ENCODE data around the gene SSMEM1. TPM values are rescaled to one million over a fixed set of nuclear protein-coding genes. Genes with fewer than 3 reads are reported as not detected.

The SSMEM1 gene
- total and polyA plus RNA-seq, 5 experiments from 2014 or later: not detected

DNA sequence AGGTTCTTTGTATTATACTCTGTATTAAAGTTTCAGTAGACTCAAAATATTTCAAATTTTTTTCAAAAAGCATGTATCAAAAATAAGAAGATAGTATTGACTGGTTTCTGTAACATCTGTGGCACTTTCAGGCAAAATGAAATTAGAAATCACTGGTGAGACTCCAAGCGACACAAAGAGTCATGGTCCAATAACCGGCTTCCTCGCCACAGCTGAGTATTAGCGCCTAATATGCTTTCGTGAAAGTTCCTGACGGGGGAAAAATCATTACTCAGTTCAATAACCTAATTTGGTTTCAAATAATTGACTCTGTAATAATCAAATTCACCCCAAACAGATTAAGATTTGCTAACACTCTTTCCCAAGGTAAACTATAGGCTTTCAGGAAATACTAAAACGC lies 15.9 kb upstream of the SSMEM1 start:
- H3K4me3 Mint-ChIP-seq: no peak overlapping the region
- peaks cover 0 to 9% (median 4%) of the 10 kb centered on the region in 4 donors for H3K4me1 Mint-ChIP-seq
- H3K9me3 Mint-ChIP-seq: no peaks in the 10 kb centered on the region
- peaks cover 0 to 77% (median 18%) of the 10 kb centered on the region in 3 donors for H3K36me3 Mint-ChIP-seq
- DNase-seq (no peak), ATAC-seq (no peak)
- no peak overlapping the region for H3K27ac Mint-ChIP-seq
- no peaks in the 10 kb centered on the region for H3K27me3 Mint-ChIP-seq
- POLR2A ChIA-PET: interaction anchor here (2.4 kb wide), 1 partner anchor 13 kb away, joined by 8 read pairs; the partner anchor contains the start of gene TMEM209

DNA sequence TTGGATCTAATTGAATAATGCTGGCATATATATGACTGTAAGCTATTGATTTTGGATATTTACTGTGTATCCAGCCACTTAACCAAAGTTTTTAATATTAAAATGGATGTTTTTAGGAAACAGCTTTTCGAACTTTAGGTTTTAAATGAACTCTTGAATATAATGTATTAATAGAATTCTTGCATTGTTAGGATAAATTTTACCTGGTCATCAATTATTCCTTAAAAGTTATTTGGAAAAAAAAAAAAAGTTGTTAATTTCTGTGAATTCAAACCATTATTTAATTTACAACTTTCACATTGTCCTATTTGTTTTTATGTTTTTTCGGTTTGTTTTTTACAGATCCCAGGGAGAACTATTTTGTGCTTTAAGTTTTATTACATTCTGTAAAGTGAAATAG lies 12.3 kb upstream of the SSMEM1 start:
- ATAC-seq: no peak
- peaks cover 9 to 80% (median 21%) of the 10 kb centered on the region in 3 donors for H3K36me3 Mint-ChIP-seq
- H3K4me1 Mint-ChIP-seq: peaks cover 2 to 12% (median 4%) of the 10 kb centered on the region in 4 donors
- POLR2A ChIA-PET: no interaction called here
- DNase-seq: no peak
- H3K27me3 Mint-ChIP-seq: no peaks in the 10 kb centered on the region
- H3K9me3 Mint-ChIP-seq: no peaks in the 10 kb centered on the region
- no peak overlapping the region for H3K4me3 Mint-ChIP-seq
- no peak overlapping the region for H3K27ac Mint-ChIP-seq

DNA sequence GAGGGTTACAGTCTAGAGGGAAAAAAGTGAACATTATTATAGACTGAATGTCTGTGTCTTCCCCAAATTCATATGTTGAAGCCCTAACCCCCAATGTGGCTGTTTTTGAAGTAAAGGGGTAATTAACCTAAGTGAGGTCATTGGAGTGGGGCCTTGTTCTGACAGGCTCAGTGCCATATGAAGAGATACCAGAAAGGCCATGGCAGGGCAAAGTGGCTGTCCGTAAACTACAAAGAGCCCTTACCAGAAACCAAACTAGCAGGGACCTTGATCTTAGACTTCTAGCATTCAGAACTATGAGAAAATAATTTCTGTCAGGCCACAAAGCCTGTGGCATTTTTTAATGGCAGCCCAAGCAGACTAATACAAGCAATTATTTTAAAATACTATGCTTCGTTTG lies 11.2 kb upstream of the SSMEM1 start:
- H3K9me3 Mint-ChIP-seq: no peaks in the 10 kb centered on the region
- POLR2A ChIA-PET: no interaction called here
- H3K27me3 Mint-ChIP-seq: no peaks in the 10 kb centered on the region
- DNase-seq (no peak), ATAC-seq (no peak)
- H3K4me3 Mint-ChIP-seq: no peak overlapping the region
- peaks cover 2 to 17% (median 6%) of the 10 kb centered on the region in 4 donors for H3K4me1 Mint-ChIP-seq
- H3K27ac Mint-ChIP-seq: no peak overlapping the region
- peaks cover 13 to 80% (median 24%) of the 10 kb centered on the region in 3 donors for H3K36me3 Mint-ChIP-seq

DNA sequence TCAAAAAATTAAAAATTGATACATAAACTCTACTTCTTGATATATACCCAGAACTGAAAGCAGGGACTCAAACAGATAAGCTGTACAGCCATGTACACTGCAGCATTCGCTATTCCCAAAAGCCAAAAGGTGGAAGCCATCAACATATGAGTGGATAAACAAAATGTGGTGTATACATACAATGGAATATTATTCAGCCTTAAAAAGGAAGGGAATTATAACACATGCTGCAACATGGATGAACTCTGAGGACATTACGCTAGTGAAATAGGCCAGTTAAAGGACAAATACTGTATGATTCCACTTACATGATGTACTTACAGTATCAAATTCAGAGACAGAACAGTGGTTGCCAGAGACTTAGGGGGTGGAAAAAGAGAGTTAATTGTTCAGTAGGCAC lies 10.6 kb upstream of the SSMEM1 start:
- Mint-ChIP-seq H3K27ac (no peak overlapping the region), H3K27me3 (no peaks in the 10 kb centered on the region), H3K4me3 (no peak overlapping the region), H3K36me3 (peaks cover 17 to 80% (median 26%) of the 10 kb centered on the region in 3 donors), H3K9me3 (no peaks in the 10 kb centered on the region), H3K4me1 (peaks cover 2 to 21% (median 10%) of the 10 kb centered on the region in 4 donors)
- ATAC-seq (no peak), DNase-seq (no peak)
- POLR2A ChIA-PET: no interaction called here

DNA sequence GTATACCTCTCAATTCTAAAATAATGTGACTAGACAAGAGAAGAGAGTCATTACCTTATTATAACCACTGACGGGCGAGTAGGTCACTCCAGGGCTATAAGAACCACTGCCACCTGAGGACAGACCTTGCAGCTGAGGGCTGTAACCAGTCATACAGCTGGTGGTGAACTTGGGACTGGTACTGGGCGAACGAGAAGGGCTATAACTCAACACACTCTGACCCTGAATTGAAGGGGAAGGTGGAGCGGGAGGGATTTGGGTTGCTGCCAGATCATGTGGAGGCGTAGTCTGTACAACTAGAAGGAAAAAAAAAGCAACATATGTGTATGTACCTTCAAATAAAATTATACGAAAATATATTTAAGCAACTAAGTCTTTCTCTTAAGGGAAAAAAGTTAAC lies 5.9 kb upstream of the SSMEM1 start:
- Mint-ChIP-seq H3K4me3 (peak overlapping the region in 4 of 10 donors; percentile 2 to 51 (median 32)), H3K4me1 (peaks cover 15 to 43% (median 32%) of the 10 kb centered on the region in 4 donors), H3K36me3 (peaks cover 21 to 64% (median 22%) of the 10 kb centered on the region in 3 donors), H3K9me3 (no peaks in the 10 kb centered on the region), H3K27me3 (no peaks in the 10 kb centered on the region), H3K27ac (peak overlapping the region in 1 of 10 donors; percentile 2)
- ATAC-seq: no peak
- no peak for DNase-seq
- POLR2A ChIA-PET: no interaction called here

DNA sequence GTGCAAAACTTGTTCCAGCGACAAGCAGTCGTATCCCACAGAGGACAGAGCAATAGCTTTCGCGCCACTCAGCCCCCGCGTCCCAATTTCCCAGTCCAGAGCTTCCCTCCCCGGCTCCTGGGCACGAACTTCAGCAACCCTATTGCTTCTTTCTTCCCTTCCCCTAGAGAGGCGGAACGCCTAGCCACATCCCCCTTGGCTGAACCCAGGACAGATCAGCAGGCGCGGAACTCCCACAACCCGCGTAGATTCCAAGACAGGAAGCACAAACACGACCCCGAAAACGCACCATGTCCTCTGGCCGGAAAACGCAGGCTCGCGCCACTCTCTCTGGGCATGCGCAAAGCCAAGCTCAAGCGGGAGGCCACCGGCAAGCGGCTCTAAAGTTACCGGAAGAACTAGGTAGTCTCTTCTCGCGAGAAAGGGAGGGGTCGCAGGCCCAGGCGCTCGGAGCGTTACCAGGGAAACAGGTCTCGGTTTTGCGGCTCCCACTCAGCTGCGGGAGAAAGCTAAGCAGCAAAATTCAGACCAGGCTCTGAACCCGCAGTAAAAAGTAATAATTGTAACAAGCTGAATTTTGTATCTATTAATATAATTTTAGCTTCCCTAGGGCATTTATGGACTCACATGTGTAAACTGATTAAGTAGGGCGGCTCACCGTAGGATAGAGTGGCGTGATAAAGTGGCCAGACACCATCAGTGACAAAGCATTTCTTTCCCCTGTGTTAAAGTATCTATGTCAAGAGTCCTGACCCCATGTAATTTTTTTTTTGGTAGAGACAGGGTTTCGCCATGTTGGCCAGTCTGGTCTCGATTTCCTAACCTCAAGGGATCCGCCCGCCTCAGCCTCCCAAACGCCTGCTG lies 2.3 kb upstream of the SSMEM1 start, which contains the start of gene TMEM209:
Gene TMEM209, minus strand, starts transcription at position 323 of the 864 bp plus-strand sequence. Its CDS starts 31 bp downstream, at position 292.
- Mint-ChIP-seq H3K36me3 (peaks cover 13 to 31% (median 13%) of the 10 kb centered on the region in 3 donors), H3K27me3 (peaks cover 0 to 2% (median 0%) of the 10 kb centered on the region in 5 donors), H3K27ac (peak within 1 kb of the TSS; percentile 96 to 100 (median 99)), H3K4me3 (peak within 1 kb of the TSS; percentile 92 to 100 (median 98)), H3K9me3 (no peaks in the 10 kb centered on the region), H3K4me1 (peaks cover 13 to 36% (median 26%) of the 10 kb centered on the region in 4 donors)
- DNase-seq: peak; percentile 83 to 98 (median 94)
- POLR2A ChIA-PET: interaction anchor here (0.5 to 2.2 kb wide), 22 partner anchors 8 to 496 kb away, joined by 3 to 20 read pairs (median 4); partner anchors contain the start of genes CEP41, COPG2, KLHDC10 and ZC3HC1
- ATAC-seq: peak; percentile 93 to 96

DNA sequence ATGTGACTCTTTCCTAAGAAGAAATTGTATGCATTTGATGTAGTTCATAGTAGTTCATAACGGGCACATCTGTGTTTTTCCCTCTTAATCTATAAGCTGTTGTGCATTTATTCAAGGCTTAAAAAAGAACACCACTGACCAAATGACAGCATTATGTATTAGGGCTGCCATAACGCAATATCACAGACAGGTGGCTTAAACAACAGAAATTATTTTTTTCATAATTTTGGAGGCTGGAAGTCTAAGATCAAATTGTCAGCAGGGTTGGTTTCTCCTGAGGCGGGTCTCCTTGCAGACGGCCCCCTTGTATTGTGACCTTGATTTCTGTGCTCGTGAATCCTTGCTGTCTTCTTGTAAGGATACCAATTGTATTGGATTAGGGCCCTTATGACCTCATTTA lies 627 bp upstream of the SSMEM1 start:
- H3K4me1 Mint-ChIP-seq: peaks cover 10 to 28% (median 22%) of the 10 kb centered on the region in 4 donors
- H3K9me3 Mint-ChIP-seq: no peaks in the 10 kb centered on the region
- POLR2A ChIA-PET: no interaction called here
- ATAC-seq (no peak), DNase-seq (no peak)
- H3K36me3 Mint-ChIP-seq: peaks cover 5 to 16% (median 5%) of the 10 kb centered on the region in 3 donors
- no peak overlapping the region for H3K27ac Mint-ChIP-seq
- H3K27me3 Mint-ChIP-seq: peaks cover 0 to 5% (median 2%) of the 10 kb centered on the region in 5 donors
- peak overlapping the region in 4 of 10 donors; percentile 36 to 52 (median 41) for H3K4me3 Mint-ChIP-seq

DNA sequence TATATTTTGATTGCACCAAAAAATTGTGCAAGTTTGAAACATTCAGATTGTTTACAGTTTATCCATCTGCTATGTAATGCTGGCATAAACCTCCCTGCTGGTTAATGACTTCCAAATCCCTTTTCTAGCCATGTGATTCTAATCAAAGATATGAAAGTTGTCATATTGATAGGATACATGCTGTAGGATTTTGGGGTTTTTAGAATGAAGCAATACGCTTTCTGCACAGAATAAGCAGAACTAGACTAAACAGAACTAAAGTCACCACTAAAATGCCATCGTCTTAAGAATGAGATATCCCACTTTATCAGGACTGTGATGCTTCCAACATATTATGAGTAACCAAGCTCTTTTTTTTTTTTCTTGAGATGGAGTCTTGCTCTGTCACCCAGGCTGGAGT lies 856 bp downstream of the SSMEM1 start:
- no peak overlapping the region for H3K27ac Mint-ChIP-seq
- DNase-seq (no peak), ATAC-seq (no peak)
- no peaks in the 10 kb centered on the region for H3K9me3 Mint-ChIP-seq
- H3K4me3 Mint-ChIP-seq: no peak overlapping the region
- H3K27me3 Mint-ChIP-seq: peaks cover 0 to 11% (median 3%) of the 10 kb centered on the region in 5 donors
- H3K4me1 Mint-ChIP-seq: peaks cover 7 to 21% (median 17%) of the 10 kb centered on the region in 4 donors
- H3K36me3 Mint-ChIP-seq: peaks cover 0 to 1% (median 0%) of the 10 kb centered on the region in 3 donors
- POLR2A ChIA-PET: no interaction called here

DNA sequence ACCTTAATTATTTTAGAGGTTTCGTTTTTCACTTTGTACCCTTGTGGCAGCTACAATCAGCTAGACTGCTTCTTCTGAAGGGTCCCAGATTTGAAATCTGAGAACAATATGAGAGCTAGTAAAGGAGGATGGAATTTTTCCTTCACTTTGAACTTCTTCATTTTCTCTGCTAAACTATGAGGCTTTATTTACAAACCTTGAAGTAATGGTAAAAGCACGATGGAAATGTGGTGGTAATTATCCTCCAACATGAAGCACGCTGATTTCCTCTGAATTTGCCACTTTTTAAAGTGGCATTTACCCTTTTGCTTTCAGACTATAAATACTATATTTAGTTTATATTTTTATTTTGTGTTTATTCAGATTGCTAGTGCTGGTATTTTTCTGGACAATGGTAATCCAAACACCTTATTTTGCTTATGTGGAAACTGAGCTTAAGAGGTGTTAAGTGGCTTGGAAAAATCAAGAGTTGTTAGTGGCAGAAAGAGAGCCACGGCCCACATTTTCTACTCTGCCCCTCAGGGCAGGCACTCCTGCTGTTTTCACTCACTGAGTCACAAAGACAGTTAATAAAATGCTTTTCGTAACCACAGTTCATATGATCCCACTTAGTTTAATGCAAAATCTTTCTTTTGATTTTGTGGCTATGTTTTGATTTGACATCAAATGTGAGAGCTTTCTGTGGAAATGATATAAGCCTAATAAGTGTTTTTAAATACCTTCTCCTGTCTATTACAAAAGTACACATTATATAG lies 2.7 kb downstream of the SSMEM1 start:
- peaks cover 0 to 11% (median 3%) of the 10 kb centered on the region in 5 donors for H3K27me3 Mint-ChIP-seq
- DNase-seq: no peak
- H3K9me3 Mint-ChIP-seq: no peaks in the 10 kb centered on the region
- H3K27ac Mint-ChIP-seq: no peak overlapping the region
- no peak overlapping the region for H3K4me3 Mint-ChIP-seq
- POLR2A ChIA-PET: no interaction called here
- no peaks in the 10 kb centered on the region for H3K36me3 Mint-ChIP-seq
- no peak for ATAC-seq
- H3K4me1 Mint-ChIP-seq: peaks cover 2 to 6% (median 5%) of the 10 kb centered on the region in 4 donors

DNA sequence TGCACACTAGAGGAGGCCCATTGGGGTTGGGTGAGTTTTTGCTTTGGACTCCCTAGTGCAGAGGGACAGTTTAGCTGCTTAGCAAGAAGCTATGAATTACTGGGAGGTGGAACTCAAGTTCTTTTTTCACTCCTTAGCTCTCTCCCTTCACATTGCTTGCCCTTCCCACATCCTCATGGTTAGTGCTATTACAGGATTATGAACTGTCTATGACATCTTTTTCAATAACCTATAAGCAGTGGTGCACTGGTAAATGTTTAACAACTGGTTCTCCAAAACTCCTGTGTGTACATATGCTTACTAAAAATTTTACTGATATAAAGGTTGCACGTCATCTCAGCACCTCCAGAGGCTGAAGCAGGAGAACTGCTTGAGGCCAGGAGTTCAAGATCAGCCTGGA lies 6.2 kb downstream of the SSMEM1 start:
- POLR2A ChIA-PET: interaction anchor here (0.9 kb wide), 1 partner anchor 9 kb away, joined by 3 read pairs; no protein-coding TSS in a partner anchor
- Mint-ChIP-seq H3K27ac (no peak overlapping the region), H3K4me3 (no peak overlapping the region), H3K27me3 (peaks cover 0 to 8% (median 3%) of the 10 kb centered on the region in 5 donors), H3K9me3 (no peaks in the 10 kb centered on the region), H3K36me3 (no peaks in the 10 kb centered on the region), H3K4me1 (no peaks in the 10 kb centered on the region)
- DNase-seq: no peak
- no peak for ATAC-seq

DNA sequence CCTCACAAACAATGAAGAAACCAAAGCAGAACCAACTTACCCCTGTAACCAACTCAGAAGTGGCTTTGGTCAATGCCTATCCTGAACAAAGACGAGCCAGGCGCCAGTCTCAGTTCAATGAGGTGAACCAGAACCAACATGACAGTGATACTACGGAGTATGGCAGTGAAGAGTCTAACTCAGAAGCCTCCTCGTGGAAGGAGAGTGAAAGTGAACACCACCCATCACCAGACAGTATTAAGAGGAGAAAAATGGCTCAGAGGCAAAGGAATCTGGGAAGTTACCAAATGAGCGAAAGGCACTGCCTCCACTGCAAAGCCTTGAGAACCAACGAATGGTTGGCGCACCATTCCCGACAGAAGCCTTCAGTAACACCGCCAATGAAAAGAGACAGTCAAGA lies 8.4 kb downstream of the SSMEM1 start:
- H3K9me3 Mint-ChIP-seq: no peaks in the 10 kb centered on the region
- no peaks in the 10 kb centered on the region for H3K36me3 Mint-ChIP-seq
- H3K27ac Mint-ChIP-seq: no peak overlapping the region
- DNase-seq (no peak), ATAC-seq (no peak)
- H3K27me3 Mint-ChIP-seq: peaks cover 0 to 15% (median 7%) of the 10 kb centered on the region in 5 donors
- no peak overlapping the region for H3K4me3 Mint-ChIP-seq
- H3K4me1 Mint-ChIP-seq: peaks cover 0 to under 1% (median 0%) of the 10 kb centered on the region in 4 donors
- POLR2A ChIA-PET: no interaction called here

DNA sequence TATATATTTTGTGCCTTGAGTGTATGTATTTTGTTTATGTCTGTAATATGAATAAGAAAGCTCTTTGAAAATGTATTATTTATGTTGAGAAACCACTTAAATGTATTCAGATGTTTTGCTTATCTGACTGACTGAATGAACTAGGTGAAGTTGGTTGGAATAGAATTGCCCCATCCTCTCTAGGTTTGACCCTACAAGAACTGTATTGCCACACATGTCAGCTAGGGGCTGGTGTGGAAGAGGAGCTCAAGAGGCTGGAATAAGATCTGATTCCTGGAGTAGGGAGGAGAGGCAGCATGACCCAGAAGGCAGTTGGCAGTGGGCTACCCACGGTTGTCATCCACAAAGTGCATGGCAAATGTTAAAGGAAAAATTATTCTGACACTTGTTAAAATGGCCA lies 9.1 kb downstream of the SSMEM1 start:
- ATAC-seq: no peak
- no peak overlapping the region for H3K27ac Mint-ChIP-seq
- peaks cover 0 to 2% (median 0%) of the 10 kb centered on the region in 4 donors for H3K4me1 Mint-ChIP-seq

More for the DNA sequence above, 9.1 kb downstream of the SSMEM1 start:
- POLR2A ChIA-PET: no interaction called here
- H3K36me3 Mint-ChIP-seq: no peaks in the 10 kb centered on the region
- DNase-seq: no peak
- peaks cover 0 to 15% (median 10%) of the 10 kb centered on the region in 5 donors for H3K27me3 Mint-ChIP-seq
- no peaks in the 10 kb centered on the region for H3K9me3 Mint-ChIP-seq
- H3K4me3 Mint-ChIP-seq: no peak overlapping the region

Measured in naive thymus-derived CD8-positive, alpha-beta T cell (primary cell).